Measurements from ENCODE around the gene LRIG1.

- TF ChIP-seq EZH2 (IDR thresholded peaks at IDR 0.05; ENCODE audit: low read length, missing control alignments) (no peak), CTCF (conservative IDR thresholded peaks at IDR 0.05 in 1 of 2, IDR thresholded peaks at IDR 0.05 in 1 of 2; ENCODE audit: low read depth in 1 of 2, low read length in 2 of 2) (no peak)
These were observed 9.8 kb downstream of the LRIG1 start for GRCh38 chr3:66490984-66491383.
